HG03520 (cell line): Measurements from ENCODE around the gene ENAM.
A peak's percentile ranks its signal among the peaks of the same experiment; 100 is the strongest.
"Not testable (repeated sequence)": the region's sequence is repeated elsewhere in the genome, so short reads cannot be mapped to it uniquely, and the experiment has no call there.

ENCODE experiments used
- ATAC-seq: cut with Tn5 transposase; IDR thresholded peaks from one replicate; pipeline ENCODE4 v1.9.1; 2021; ENCODE audit warnings: mild to moderate bottlenecking, moderate library complexity; ENCODE audit not compliant: unreplicated experiment

Gene ENAM

DNA sequence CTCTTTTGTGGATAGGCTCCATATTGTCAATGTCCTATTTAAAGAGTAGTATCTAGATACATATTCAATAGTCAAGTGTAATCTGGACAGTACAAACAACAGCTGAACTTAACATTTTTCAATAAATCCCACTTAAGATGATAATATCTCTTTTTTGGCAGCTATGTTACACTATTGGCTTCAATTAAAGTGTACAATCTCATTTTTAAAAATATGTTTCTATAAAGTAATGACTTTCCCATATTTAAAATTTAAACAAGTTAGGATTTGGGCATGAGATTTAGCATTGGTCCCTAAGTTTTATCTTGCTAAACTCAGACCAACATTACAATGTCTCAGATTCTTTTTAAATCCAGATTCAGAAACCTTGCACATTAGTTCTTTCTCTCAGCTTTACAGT, 45.6 kb downstream of the ENAM start:
- no peak for ATAC-seq

DNA sequence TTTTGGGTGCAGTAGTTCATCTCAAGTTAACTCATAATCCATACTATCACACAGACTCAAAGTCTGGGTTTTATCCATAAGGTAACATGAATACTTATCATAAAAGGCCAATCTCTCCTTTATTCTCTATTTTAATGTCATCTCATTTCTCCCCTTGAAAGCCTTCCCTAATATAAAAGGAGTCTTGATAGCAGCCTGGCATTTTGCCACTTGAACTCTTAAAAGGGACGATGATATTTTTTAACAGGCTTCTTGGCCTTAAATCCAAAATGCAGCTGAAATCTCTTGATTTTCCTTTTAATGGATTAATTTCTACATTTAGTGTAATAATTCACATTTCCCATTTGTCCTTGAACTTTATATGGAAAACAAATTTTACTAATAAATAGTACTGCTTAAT, 46.2 kb downstream of the ENAM start:
- no peak for ATAC-seq

DNA sequence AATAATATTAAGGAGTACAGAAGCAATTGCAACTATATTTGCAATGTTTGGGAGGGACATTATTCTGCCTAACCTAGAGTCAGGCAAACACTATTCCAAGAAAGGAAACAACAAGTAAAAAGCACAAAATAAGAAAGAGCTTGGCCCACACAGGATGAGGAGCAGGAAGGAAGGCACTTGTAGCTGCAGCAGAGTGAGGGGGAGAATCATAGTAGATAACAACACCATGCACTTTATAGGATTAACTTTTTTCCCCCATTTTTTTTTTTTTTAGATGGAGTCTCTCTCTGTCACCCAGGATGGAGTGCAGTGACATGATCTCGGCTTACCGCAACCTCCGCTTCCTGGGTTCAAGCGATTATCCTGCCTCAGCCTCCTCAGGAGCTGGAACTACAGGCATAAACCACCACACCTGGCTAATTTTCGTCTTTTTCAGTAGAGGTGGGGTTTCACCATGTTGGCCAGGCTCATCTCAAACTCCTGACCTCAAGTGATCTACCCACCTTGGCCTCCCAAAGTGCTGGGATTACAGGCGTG, 48.1 kb downstream of the ENAM start:
- no peak for ATAC-seq

DNA sequence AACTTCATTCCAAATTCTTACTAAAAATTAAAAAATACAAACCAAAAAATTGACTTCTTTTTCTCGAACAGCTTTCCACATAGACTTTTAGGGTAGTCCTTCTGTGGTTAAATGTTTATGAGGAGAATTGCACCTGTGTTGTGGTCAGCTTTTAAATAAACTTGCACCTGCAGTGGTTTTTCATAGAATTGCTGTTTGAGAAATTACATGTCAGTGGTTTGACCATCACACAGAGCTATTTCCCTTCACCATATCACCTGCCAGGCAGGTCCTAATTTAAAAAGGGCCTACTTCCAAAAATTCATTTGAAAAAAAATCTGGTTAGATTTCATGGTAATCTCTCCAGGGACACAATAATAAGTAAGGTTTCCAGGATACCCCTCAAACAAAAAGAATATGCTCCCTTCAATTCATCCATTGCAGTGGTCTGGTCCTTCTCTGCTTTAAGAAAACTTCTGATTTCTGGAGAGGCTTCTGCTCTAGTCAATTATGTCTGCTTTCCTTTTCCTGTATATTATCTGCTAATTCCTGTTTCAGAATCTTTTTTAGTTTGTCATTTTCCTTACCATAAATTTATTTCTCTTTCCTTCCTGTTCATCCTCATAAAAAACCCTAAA, 49.9 kb downstream of the ENAM start:
- peak; percentile 79 for ATAC-seq

DNA sequence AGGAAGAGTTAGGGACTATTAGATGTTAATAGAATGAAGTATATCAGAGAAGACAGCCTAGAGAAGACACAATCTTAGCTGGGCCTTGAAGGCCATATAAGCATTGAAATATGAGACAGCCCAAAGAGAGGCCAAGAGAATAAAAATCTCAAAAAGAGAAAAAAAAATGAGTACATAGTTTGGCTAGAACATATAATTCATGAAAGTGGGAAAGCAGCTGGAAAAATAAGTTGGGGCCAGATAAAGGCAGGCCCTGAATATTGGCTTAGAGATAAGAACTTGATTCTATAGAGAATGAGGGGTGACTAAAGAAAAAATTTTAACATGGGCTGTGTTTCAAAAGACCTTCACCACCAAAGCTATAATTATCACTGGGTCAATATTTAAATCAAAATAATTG, 52.4 kb downstream of the ENAM start:
- no peak for ATAC-seq

DNA sequence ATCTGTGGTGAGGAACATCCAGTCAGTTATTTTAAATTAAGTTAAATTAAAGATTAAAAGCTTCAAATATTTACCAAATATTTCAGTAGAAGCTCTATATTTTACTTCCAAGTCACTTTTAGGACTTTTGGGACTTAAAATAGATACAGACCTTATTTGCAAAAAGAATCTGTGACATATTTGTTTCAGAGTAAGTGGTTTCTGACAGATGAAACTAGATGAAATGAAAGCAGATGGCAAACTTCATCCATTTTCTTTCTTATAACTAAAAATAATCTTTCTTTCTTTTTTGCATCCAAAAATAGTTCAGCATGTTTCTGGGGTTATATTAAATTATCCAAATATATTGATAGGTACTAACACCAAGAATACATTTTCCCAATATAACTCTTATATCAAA, 53.2 kb downstream of the ENAM start:
- ATAC-seq = peak; percentile 39

DNA sequence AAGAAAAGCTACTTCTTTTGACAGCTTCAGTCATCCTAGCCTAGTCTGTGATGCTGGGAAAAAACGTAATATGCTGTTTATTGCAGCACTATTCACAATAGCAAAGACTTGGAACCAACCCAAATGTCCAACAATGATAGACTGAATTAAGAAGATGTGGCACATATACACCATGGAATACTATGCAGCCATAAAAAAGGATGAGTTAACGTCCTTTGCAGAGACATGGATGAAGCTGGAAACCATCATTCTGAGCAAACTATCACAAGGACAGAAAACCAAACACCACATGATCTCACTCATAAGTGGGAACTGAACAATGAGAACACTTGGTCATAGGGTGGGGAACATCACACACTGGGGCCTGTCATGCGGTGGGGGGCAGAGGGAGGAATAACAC, 53.6 kb downstream of the ENAM start:
- ATAC-seq = not testable (repeated sequence)

DNA sequence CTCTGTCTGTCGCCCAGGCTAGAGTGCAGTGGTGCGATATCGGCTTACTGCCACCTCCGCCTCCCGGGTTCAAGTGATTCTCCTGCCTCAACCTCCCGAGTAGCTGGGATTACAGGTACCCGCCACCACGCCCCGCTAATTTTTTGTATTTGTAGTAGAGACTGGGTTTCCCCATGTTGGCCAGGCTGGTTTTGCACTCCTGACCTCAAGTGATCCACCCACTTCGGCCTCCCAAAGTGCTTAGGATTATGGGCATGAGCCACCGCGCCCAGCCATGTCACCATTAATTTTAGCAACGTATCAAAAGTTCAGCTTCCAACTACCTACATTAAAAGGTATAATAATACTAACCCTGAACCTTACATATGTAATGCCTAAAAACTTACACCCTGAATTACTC, 58.8 kb downstream of the ENAM start:
- no peak for ATAC-seq

DNA sequence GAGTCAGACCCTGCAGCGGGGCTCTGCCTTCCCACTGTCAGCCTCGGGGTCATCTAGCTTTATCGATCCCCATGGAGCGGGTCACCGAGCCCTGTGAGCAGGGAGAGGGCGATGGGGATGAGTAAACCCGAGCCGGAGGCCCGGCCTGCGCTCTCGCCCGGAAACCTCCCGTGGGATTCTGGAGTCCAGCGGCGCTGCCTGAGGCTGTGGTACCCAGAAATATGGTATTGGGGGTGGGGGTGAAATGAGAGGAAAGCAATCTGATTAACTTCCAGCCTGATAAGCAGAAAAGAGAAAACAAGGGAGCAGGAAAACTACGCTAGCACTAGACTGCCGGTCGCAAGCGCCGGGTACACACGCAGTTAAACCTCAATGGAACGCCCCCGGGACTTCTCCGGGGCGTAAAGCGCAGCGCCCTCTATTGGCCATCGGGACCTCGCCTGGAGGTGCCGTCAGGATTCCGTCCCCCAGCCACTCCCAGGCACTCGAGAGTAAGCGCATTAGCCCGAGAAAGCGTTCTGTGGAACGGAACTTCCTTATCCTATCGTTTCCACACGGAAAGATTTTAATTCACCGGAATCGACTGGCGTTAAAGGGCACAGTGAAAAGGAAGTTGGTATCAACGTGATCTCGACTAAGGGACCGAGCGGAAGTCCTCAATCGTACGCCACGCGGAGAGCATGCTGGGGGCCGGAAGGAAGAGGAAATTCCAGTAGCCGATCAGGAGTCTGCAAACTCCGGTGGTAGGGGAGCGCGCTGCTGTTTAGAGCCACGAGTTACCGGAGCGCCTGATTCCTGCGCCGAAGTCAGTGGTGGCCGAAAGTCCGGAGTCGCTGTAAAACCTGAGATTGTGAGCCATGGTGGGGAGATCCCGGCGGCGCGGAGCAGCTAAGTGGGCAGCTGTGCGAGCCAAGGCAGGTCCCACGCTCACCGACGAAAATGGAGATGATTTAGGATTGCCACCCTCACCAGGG, 59.6 kb downstream of the ENAM start, which contains the start of gene UTP3:
Gene UTP3 (plus strand): TSS at position 712 of the 974 bp plus-strand sequence. CDS start 146 bp downstream, at position 858.
- ATAC-seq = peak; percentile 92

DNA sequence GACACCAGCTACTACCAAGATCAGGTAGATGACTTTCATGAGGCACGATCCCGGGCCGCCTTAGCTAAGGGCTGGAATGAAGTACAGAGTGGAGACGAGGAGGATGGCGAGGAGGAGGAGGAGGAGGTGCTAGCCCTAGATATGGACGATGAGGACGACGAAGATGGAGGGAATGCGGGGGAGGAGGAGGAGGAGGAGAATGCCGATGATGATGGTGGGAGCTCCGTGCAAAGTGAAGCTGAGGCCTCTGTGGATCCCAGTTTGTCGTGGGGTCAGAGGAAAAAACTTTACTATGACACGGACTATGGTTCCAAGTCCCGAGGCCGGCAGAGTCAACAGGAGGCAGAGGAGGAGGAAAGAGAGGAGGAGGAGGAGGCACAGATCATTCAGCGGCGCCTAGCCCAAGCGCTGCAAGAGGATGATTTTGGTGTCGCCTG, 60.3 kb downstream of the ENAM start:
- ATAC-seq = peak; percentile 1

DNA sequence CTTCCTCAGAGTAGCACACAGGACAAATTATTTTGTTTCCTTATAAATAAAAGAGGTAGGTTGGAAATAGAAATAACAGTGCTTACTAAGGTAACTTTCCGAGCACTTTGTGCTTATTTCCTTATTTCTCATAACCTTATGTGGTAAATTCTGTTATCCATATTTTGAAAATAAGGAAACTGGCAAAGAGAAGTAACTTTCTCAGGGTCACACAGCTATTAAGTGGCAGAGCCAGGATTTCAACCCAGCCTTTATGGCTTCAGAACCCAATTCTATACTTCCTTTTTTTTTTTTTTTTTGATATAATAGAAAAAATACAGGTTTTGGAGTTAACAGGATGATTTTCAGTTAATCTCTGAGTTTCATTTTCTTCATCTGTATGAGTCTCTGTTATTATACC, 63.1 kb downstream of the ENAM start:
- no peak for ATAC-seq

DNA sequence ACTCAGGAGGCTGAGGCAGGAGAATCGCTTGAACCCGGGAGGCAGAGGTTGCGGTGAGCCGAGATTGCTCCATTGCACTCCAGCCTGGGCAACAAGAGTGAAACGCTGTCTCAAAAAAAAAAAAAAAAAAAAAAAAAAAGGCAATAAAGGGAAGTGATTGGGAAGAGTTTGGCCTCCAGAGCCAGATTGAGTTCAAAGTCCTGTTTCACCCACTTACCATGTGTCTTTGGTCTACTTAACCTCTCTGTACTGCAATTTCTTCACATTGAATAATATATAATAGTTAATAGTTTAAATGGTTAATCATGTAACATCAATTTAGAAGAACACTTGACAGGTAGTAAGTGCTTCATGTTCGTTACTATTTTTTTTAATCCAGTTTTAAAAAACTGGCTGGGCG, 66.1 kb downstream of the ENAM start:
- ATAC-seq = not testable (repeated sequence)
